ENCODE results near the gene SLC2A11.
"Not testable (repeated sequence)": the region's sequence is repeated elsewhere in the genome, so short reads cannot be mapped to it uniquely, and the experiment has no call there.

Gene SLC2A11

DNA sequence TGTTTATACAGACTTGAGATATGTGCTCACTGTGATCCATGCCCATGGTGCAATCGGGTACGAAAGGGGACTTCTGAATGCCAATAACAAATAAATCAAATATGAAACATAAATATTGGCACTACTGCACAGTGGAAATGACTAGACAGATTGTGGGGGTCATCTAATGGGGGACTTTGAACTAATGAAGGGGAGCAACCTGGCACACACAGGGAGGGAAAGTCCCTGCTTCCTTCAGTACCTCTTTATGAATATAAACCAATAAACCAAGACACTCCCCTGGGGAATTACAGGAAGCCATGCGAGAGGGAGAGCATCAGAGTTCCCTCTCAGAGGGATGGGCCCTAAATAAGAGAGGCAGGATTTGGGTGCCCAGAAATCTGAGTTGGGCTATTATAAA, 57.6 kb downstream of the SLC2A11 start:
- Histone ChIP-seq H4K91ac (ENCODE audit: low read depth, low read length, poor library complexity) (no peak overlapping the region), H3K9me3 (replicated peaks in 1 of 2; ENCODE audit: control insufficient read depth in 2 of 2, insufficient read depth in 1 of 2, low read depth in 1 of 2, low read length in 2 of 2) (peaks cover 0 to 8% of the 10 kb centered on the region in 2 donors), H3K79me1 (ENCODE audit: low read depth, low read length) (no peaks in the 10 kb centered on the region), H3K14ac (ENCODE audit: low read length) (no peak overlapping the region), H2AFZ (ENCODE audit: low read length) (no peak overlapping the region), H3K4ac (ENCODE audit: low read length) (no peak overlapping the region), H3K4me1 (ENCODE audit: control insufficient read depth in 2 of 2, insufficient read depth in 1 of 2, low read depth in 1 of 2, low read length in 2 of 2) (peaks cover 5% of the 10 kb centered on the region in 2 donors), H3K4me2 (ENCODE audit: insufficient read depth, low read length, poor library complexity, severe bottlenecking) (no peak overlapping the region), H2BK15ac (ENCODE audit: low read length) (no peak overlapping the region), H2AK5ac (ENCODE audit: low read depth, low read length) (no peak overlapping the region), H3K23ac (ENCODE audit: low read depth, low read length, poor library complexity) (no peak overlapping the region), H3K27ac (replicated peaks; ENCODE audit: low read length) (no peak overlapping the region), H3K9ac (ENCODE audit: low read depth, low read length, poor library complexity) (no peak overlapping the region), H2BK12ac (ENCODE audit: low read length) (no peak overlapping the region), H4K8ac (ENCODE audit: low read depth, low read length) (no peak overlapping the region), H3K18ac (ENCODE audit: low read length) (no peak overlapping the region), H2BK5ac (ENCODE audit: low read length) (no peak overlapping the region), H3K27me3 (ENCODE audit: control insufficient read depth in 3 of 3, insufficient read depth in 3 of 3, low read depth in 1 of 3, low read length in 3 of 3) (no peaks in the 10 kb centered on the region), H3K36me3 (replicated peaks in 1 of 2; ENCODE audit: control insufficient read depth in 2 of 2, insufficient read depth in 2 of 2, low read length in 2 of 2) (peaks cover 0 to 23% of the 10 kb centered on the region in 2 donors), H2BK120ac (ENCODE audit: low read depth, low read length) (no peak overlapping the region), H3K4me3 (ENCODE audit: low read length in 2 of 2) (no peak overlapping the region)
- DNase-seq (ENCODE audit: low spot score) = no peak
- no CpG with 5 or more reads among the region's 3 CpGs for WGBS, 2 donors (ENCODE audit: extremely low coverage in 2 of 2, insufficient read length in 2 of 2, insufficient replicate concordance in 1 of 2)

DNA sequence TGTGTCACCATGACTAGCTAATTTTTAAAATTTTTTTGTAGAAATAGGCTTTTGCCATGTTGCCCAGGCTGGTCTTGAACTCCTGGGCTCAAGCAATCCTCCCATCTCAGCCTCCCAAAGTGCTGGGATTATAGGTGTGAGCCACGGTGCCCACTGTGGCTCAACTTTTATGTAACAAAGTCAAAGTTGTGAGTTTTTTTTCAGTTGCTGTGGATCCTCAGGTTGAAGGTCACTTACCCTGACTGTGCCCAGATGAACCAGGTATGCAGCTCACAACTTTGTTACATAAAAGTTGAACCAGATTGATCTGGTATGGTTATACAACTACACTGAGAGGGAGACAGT, 62.6 kb downstream of the SLC2A11 start:
- not testable (repeated sequence) for H4K8ac ChIP-seq (ENCODE audit: low read depth, low read length); H3K27ac ChIP-seq (replicated peaks; ENCODE audit: low read length); H3K4me3 ChIP-seq (ENCODE audit: low read length in 2 of 2); H3K23ac ChIP-seq (ENCODE audit: low read depth, low read length, poor library complexity); DNase-seq (ENCODE audit: low spot score); H3K79me1 ChIP-seq (ENCODE audit: low read depth, low read length); H3K18ac ChIP-seq (ENCODE audit: low read length); H3K4me2 ChIP-seq (ENCODE audit: insufficient read depth, low read length, poor library complexity, severe bottlenecking); H2BK120ac ChIP-seq (ENCODE audit: low read depth, low read length); H4K91ac ChIP-seq (ENCODE audit: low read depth, low read length, poor library complexity); H2BK12ac ChIP-seq (ENCODE audit: low read length); H3K9ac ChIP-seq (ENCODE audit: low read depth, low read length, poor library complexity); H3K9me3 ChIP-seq (replicated peaks in 1 of 2; ENCODE audit: control insufficient read depth in 2 of 2, insufficient read depth in 1 of 2, low read depth in 1 of 2, low read length in 2 of 2); H3K4ac ChIP-seq (ENCODE audit: low read length); H3K14ac ChIP-seq (ENCODE audit: low read length); H2AFZ ChIP-seq (ENCODE audit: low read length); H2AK5ac ChIP-seq (ENCODE audit: low read depth, low read length); H2BK15ac ChIP-seq (ENCODE audit: low read length); H3K4me1 ChIP-seq (ENCODE audit: control insufficient read depth in 2 of 2, insufficient read depth in 1 of 2, low read depth in 1 of 2, low read length in 2 of 2); H2BK5ac ChIP-seq (ENCODE audit: low read length); H3K27me3 ChIP-seq (ENCODE audit: control insufficient read depth in 3 of 3, insufficient read depth in 3 of 3, low read depth in 1 of 3, low read length in 3 of 3)
- WGBS, 2 donors (ENCODE audit: extremely low coverage in 2 of 2, insufficient read length in 2 of 2, insufficient replicate concordance in 1 of 2) = no CpG with 5 or more reads among the region's 1 CpG
- peaks cover 1 to 59% of the 10 kb centered on the region in 2 donors for H3K36me3 ChIP-seq (replicated peaks in 1 of 2; ENCODE audit: control insufficient read depth in 2 of 2, insufficient read depth in 2 of 2, low read length in 2 of 2)

DNA sequence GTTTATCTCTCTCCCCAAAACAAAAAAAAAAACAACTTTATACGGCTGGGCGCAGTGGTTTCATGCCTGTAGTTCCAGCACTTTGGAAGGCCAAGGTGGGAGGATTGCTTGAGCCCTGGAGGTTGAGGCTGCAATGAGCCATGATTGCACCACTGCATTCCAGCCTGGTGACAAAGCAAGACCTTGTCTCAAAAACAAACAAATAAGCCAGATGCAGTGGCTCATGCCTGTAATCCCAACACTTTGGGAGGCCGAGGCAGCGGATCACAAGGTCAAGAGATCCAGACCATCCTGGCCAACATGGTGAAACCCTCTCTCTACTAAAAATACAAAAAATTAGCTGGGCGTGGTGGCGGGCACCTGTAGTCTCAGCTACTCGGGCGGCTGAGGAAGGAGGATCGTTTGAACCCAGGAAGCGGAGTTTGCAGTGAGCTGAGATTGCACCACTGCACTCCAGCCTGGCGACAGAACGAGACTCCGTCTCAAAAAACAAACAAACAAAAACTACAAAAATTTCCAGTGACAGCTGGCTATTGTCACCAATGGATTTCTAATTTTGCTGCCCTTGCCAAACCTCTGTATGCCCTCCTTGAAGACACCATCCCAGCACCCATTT, 64.0 kb downstream of the SLC2A11 start:
- H2BK12ac ChIP-seq (ENCODE audit: low read length); H2BK15ac ChIP-seq (ENCODE audit: low read length); H4K91ac ChIP-seq (ENCODE audit: low read depth, low read length, poor library complexity); H3K79me1 ChIP-seq (ENCODE audit: low read depth, low read length); H2AK5ac ChIP-seq (ENCODE audit: low read depth, low read length); H2AFZ ChIP-seq (ENCODE audit: low read length); H3K27ac ChIP-seq (replicated peaks; ENCODE audit: low read length); H3K18ac ChIP-seq (ENCODE audit: low read length); H3K23ac ChIP-seq (ENCODE audit: low read depth, low read length, poor library complexity); H3K4me3 ChIP-seq (ENCODE audit: low read length in 2 of 2); H3K4ac ChIP-seq (ENCODE audit: low read length); H3K9ac ChIP-seq (ENCODE audit: low read depth, low read length, poor library complexity); H3K4me2 ChIP-seq (ENCODE audit: insufficient read depth, low read length, poor library complexity, severe bottlenecking); H3K27me3 ChIP-seq (ENCODE audit: control insufficient read depth in 3 of 3, insufficient read depth in 3 of 3, low read depth in 1 of 3, low read length in 3 of 3); H2BK120ac ChIP-seq (ENCODE audit: low read depth, low read length); DNase-seq (ENCODE audit: low spot score); H3K4me1 ChIP-seq (ENCODE audit: control insufficient read depth in 2 of 2, insufficient read depth in 1 of 2, low read depth in 1 of 2, low read length in 2 of 2); H4K8ac ChIP-seq (ENCODE audit: low read depth, low read length); H3K14ac ChIP-seq (ENCODE audit: low read length); H2BK5ac ChIP-seq (ENCODE audit: low read length): not testable (repeated sequence)
- Histone ChIP-seq H3K9me3 (replicated peaks in 1 of 2; ENCODE audit: control insufficient read depth in 2 of 2, insufficient read depth in 1 of 2, low read depth in 1 of 2, low read length in 2 of 2) (peaks cover 2 to 18% of the 10 kb centered on the region in 2 donors), H3K36me3 (replicated peaks in 1 of 2; ENCODE audit: control insufficient read depth in 2 of 2, insufficient read depth in 2 of 2, low read length in 2 of 2) (peaks cover 5 to 73% of the 10 kb centered on the region in 2 donors)
- no CpG with 5 or more reads among the region's 13 CpGs for WGBS, 2 donors (ENCODE audit: extremely low coverage in 2 of 2, insufficient read length in 2 of 2, insufficient replicate concordance in 1 of 2)

DNA sequence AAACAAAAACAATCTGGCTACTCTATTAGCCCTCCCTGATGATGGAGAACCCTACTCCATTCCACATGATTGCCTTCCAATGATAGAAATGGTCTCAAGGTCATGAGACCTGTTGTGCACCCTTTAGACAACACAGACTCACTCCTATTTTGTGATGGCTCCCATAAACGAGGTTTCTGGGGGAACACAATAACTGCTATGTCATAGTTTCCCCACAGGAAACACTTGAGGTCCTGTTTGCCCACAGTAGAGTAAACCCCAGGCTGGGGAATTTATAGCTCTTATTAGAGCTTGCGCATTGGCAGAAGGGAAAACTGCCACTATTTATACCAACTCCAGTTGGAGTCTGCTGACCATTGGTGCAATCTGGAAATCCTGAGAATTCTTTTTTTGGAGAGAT, 65.2 kb downstream of the SLC2A11 start:
- Histone ChIP-seq H2BK12ac (ENCODE audit: low read length) (no peak overlapping the region), H3K23ac (ENCODE audit: low read depth, low read length, poor library complexity) (no peak overlapping the region), H2BK5ac (ENCODE audit: low read length) (no peak overlapping the region), H2BK15ac (ENCODE audit: low read length) (no peak overlapping the region), H3K4ac (ENCODE audit: low read length) (no peak overlapping the region), H3K27ac (replicated peaks; ENCODE audit: low read length) (no peak overlapping the region), H3K4me2 (ENCODE audit: insufficient read depth, low read length, poor library complexity, severe bottlenecking) (no peak overlapping the region), H4K8ac (ENCODE audit: low read depth, low read length) (no peak overlapping the region), H4K91ac (ENCODE audit: low read depth, low read length, poor library complexity) (no peak overlapping the region), H3K9me3 (replicated peaks in 1 of 2; ENCODE audit: control insufficient read depth in 2 of 2, insufficient read depth in 1 of 2, low read depth in 1 of 2, low read length in 2 of 2) (peaks cover 2 to 22% of the 10 kb centered on the region in 2 donors), H3K18ac (ENCODE audit: low read length) (no peak overlapping the region), H3K9ac (ENCODE audit: low read depth, low read length, poor library complexity) (no peak overlapping the region), H3K79me1 (ENCODE audit: low read depth, low read length) (no peaks in the 10 kb centered on the region), H2AFZ (ENCODE audit: low read length) (no peak overlapping the region), H2BK120ac (ENCODE audit: low read depth, low read length) (no peak overlapping the region), H3K4me1 (ENCODE audit: control insufficient read depth in 2 of 2, insufficient read depth in 1 of 2, low read depth in 1 of 2, low read length in 2 of 2) (no peaks in the 10 kb centered on the region), H3K36me3 (replicated peaks in 1 of 2; ENCODE audit: control insufficient read depth in 2 of 2, insufficient read depth in 2 of 2, low read length in 2 of 2) (peaks cover 5 to 75% of the 10 kb centered on the region in 2 donors), H3K27me3 (ENCODE audit: control insufficient read depth in 3 of 3, insufficient read depth in 3 of 3, low read depth in 1 of 3, low read length in 3 of 3) (no peaks in the 10 kb centered on the region), H3K4me3 (ENCODE audit: low read length in 2 of 2) (no peak overlapping the region), H2AK5ac (ENCODE audit: low read depth, low read length) (no peak overlapping the region), H3K14ac (ENCODE audit: low read length) (no peak overlapping the region)
- WGBS, 2 donors (ENCODE audit: extremely low coverage in 2 of 2, insufficient read length in 2 of 2, insufficient replicate concordance in 1 of 2) = no CpG with 5 or more reads among the region's 2 CpGs
- no peak for DNase-seq (ENCODE audit: low spot score)

Data from neuronal stem cell (in vitro differentiated cells).